Lower leg skin (tissue), 3 donors: ENCODE measurements around the gene LY6G6F.

Source experiments
- CTCF ChIP-seq, 3 donors: fragments of 450-650 bp; IDR thresholded peaks; one replicate each; pipeline ENCODE4 v1.5.1; 2016; ENCODE audit warnings: antibody characterized with exemption in 3 of 3, mild to moderate bottlenecking in 3 of 3, moderate library complexity in 2 of 3
- POLR2A ChIP-seq, 2 donors: fragments of 450-650 bp; IDR thresholded peaks; one replicate each; pipeline ENCODE4 v1.6.1; 2016 to 2017; ENCODE audit warnings: antibody characterized with exemption in 2 of 2, mild to moderate bottlenecking in 1 of 2, moderate library complexity in 1 of 2

GRCh38 chr6:31708224-31708623 is 1.6 kb downstream of the LY6G6F start:
- TF ChIP-seq CTCF (IDR thresholded peaks at IDR 0.05) (no peak), POLR2A (IDR thresholded peaks at IDR 0.05) (no peak)
